HL-60 (cell line): ENCODE results near the gene CCDC182.

Source experiments
- DNase-seq, 2 experiments: peaks; one replicate each; pipeline ENCODE4 v3.0.0-alpha.2; 2010 to 2020; ENCODE audit warnings: low read depth in 1 of 2, low spot score in 1 of 2
- H3K27ac ChIP-seq: fragments of 250-450 bp; sonication (Bioruptor Pico); replicated peaks from 2 replicates; pipeline ENCODE4 v1.5.1; 2020; ENCODE audit warnings: mild to moderate bottlenecking, moderate library complexity
- H3K27me3 ChIP-seq: fragments of 250-450 bp; sonication (Bioruptor Pico); 2 replicates; pipeline ENCODE4 v1.5.1; 2021; ENCODE audit warnings: mild to moderate bottlenecking, moderate library complexity; ENCODE audit not compliant: insufficient read depth, poor library complexity, severe bottlenecking
- H3K4me3 ChIP-seq: replicated peaks from 2 replicates; pipeline ENCODE4 v1.5.1; 2011; ENCODE audit warnings: mild to moderate bottlenecking, control low read depth, low read length; ENCODE audit not compliant: insufficient read depth
- CTCF ChIP-seq: IDR thresholded peaks from one replicate; pipeline ENCODE4 v1.5.1; 2011; ENCODE audit warnings: low read length, control low read depth, inconsistent platforms; ENCODE audit not compliant: insufficient read depth
- GABPA ChIP-seq: IDR thresholded peaks from 2 replicates; pipeline ENCODE4 v1.6.1; 2012; ENCODE audit warnings: low read depth
- POLR2AphosphoS5 ChIP-seq: IDR thresholded peaks from 2 replicates; pipeline ENCODE4 v1.6.1; 2012; ENCODE audit warnings: low read depth
- REST ChIP-seq: IDR thresholded peaks from 2 replicates; pipeline ENCODE4 v1.6.1; 2012; ENCODE audit warnings: low read depth; ENCODE audit not compliant: insufficient replicate concordance
- SPI1 ChIP-seq: IDR thresholded peaks from 2 replicates; pipeline ENCODE4 v1.6.1; 2012; ENCODE audit warnings: low read depth, mild to moderate bottlenecking, borderline replicate concordance

Gene CCDC182

GRCh38 chr17:57732062-57732461 lies 13.0 kb downstream of the CCDC182 start:
- H3K4me3 ChIP-seq = no peak overlapping the region
- no peaks in the 10 kb centered on the region for H3K27me3 ChIP-seq
- no peak for DNase-seq
- no peak for TF ChIP-seq POLR2AphosphoS5
- no peak for TF ChIP-seq REST
- TF ChIP-seq CTCF = no peak
- TF ChIP-seq GABPA = no peak
- TF ChIP-seq SPI1 = no peak
- H3K27ac ChIP-seq = no peak overlapping the region

- H3K27me3 ChIP-seq = no peaks in the 10 kb centered on the region
- no peak for DNase-seq
- H3K4me3 ChIP-seq = no peak overlapping the region
- no peak for TF ChIP-seq GABPA
- TF ChIP-seq REST = no peak
- TF ChIP-seq SPI1 = no peak
- no peak for TF ChIP-seq CTCF
- no peak for TF ChIP-seq POLR2AphosphoS5
- H3K27ac ChIP-seq = no peak overlapping the region
Measured at GRCh38 chr17:57730026-57730701, 14.9 kb downstream of the CCDC182 start.

- DNase-seq = no peak
- H3K27me3 ChIP-seq = no peaks in the 10 kb centered on the region
- no peak overlapping the region for H3K27ac ChIP-seq
- no peak overlapping the region for H3K4me3 ChIP-seq
- TF ChIP-seq POLR2AphosphoS5 = no peak
- no peak for TF ChIP-seq SPI1
- TF ChIP-seq CTCF = no peak
- TF ChIP-seq GABPA = no peak
- no peak for TF ChIP-seq REST
Measured at GRCh38 chr17:57727630-57728175, 17.4 kb downstream of the CCDC182 start.
